ENCODE measurements around the gene EPAS1.
A peak's percentile ranks its signal among the peaks of the same experiment; 100 is the strongest.

Gene EPAS1

DNA sequence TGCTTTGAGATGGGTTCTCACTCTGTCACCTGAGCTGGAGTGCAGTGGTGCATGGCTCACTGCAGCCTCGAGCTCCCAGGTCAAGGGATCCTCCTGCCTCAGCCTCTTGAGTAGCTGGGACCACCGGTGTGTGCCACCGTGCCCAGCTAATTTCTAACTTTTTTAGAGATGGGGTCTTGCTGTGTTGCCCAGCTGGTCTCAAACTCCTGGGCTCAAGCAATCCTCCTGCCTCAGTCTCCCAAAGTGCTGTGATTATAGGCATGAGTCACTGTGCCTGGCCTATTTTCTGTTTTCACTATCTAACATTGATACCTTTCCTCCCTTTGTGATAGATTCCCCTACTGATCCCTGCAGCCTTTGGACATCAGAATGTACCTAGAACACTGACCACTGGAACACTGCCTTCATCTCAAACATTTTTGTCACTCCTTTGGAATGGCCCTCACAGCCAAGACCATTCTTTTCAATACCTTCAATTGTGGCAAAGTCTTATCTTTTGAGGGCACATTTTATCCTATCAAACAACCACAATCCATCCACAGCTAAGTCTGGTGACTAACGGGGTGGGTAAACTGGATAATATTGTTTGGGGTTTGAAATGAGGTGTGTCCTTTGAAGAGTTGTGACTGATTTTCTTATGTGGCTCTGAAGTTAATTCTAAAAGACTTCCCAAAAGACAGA lies 43.7 kb downstream of the EPAS1 start:
- no peak for DNase-seq

DNA sequence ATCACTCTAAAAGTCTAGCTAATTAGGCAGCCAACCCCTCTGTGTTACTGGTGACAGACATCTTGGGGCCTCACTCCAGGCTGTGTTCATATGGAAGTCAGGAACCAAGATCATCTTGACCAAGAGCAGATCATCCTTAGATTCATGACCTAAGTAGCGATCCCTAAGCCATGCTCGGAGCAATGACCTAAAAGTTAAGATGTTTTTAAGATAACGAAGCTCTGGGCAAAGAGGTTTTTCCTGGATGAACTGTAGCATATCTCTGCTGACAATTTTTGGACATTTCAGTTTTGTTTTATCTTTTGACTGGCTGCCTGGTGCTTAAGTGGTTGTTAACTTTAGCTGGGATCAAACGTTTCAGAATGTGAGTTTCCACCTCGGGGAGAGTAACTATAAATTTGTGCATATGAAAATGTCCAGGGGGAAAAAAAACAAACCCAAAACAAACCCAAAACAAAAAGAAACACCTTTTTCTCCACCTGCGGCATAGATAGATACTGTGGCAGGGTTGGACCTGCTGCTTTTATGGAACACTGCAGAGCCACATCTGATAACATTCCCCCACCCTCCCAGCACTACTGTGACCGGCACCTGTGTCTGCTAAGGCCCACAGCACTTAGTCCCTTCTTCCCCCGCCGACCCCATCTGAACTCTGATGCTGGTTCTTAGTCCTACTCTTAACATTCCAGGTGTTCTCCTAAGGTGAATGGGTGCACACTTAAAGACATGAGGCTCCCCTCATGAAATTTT lies 45.5 kb downstream of the EPAS1 start:
- no peak for DNase-seq

DNA sequence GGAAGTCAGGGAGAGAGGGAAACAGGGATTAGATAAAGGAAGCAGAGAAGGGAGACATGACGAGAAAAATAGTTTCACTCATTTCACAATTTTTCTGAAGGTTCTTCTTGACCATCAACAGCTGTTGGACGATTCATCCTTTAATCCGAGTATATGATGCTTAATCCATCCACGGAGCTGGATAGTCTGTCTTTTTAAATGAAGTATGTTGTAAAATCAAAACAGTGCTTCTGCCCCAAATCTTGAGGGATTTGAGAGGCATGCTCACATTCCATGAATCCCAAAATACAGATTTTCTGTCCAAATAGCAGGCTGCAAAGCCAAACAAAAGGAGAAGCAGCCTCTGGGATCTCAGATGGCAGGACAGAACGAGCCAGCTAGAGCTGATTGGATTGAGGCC lies 47.5 kb downstream of the EPAS1 start:
- DNase-seq = no peak

DNA sequence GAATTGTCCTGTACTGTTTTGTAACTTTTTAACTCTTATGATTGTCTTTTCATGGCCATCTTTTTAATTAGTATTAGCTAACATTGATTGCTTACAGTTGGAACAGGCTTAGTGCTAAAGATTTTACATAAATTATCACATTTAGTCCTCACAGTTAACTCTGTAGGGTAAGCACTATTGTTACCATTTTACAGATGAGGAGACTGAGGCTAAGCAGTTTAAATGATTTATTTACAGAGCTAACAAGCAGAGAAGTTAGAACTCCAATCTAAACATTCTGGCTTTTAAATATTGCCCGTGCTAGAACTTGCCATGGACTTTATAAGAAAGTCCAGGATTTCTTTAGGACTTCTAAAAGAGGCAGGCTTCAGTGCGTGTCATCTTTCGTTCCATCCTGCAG lies 48.6 kb downstream of the EPAS1 start:
- no peak for DNase-seq

DNA sequence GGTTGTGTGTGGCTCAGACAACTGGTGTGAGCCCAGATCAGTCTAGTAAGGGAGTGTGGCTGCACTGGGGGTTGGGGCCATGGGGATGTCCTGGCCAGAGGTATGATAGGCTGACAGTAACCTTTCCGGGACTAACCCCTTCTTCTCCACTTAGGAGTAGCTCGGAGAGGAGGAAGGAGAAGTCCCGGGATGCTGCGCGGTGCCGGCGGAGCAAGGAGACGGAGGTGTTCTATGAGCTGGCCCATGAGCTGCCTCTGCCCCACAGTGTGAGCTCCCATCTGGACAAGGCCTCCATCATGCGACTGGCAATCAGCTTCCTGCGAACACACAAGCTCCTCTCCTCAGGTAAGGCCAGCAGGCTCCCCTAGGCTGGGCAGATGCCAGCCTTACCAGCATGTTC lies 49.5 kb downstream of the EPAS1 start:
- DNase-seq = no peak

DNA sequence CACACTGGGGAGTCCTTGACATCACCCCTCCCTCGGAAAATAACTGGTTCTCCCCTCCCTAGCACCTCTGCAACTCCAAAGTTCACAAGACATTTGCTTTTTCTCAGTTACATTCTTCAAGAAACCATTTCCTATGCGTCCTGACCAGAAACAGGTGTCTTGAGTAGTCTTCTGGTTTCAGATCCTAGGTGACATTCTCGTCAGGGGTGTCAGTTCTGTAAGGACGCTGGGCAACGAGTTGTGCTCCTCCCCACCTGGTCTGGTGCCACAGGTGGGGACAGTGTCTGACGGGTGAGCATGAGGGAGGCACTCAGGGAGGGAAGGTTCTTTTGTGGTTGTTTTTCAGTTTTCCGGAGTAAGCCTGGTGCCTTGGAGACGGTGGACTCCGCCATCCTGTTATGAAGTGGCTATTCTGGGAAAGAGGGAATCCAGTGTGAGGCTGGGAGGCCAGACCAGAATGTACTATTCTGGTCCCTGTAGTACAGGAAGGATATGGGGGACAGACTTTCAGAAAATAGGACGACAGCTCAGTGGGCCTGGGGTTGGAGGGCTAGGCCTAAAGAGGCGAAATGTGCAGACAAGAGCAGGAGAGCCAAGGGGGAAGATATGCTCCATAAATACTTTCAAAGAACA lies 50.6 kb downstream of the EPAS1 start:
- DNase-seq = no peak

DNA sequence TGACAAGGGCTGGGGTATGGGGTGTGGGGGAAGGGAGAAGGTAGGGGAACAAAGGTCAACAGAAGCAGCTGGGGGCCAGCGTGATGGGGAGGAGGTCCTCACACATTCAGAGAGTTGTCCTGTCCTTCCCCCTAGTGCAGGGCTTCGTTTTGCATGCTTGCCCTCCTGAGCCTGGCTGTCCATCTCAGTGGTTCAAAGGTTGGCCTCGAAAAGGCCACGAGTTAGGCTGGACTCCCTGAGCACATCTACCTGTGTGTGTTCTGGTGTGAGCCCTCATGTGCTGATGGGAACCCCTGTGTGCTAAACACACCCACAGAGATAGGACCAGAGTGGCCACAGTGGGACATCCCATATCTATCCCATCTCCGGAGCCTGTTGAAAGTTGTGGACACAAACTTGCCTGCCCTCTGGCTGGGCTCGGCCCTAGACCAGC lies 51.9 kb downstream of the EPAS1 start:
- DNase-seq = no peak

DNA sequence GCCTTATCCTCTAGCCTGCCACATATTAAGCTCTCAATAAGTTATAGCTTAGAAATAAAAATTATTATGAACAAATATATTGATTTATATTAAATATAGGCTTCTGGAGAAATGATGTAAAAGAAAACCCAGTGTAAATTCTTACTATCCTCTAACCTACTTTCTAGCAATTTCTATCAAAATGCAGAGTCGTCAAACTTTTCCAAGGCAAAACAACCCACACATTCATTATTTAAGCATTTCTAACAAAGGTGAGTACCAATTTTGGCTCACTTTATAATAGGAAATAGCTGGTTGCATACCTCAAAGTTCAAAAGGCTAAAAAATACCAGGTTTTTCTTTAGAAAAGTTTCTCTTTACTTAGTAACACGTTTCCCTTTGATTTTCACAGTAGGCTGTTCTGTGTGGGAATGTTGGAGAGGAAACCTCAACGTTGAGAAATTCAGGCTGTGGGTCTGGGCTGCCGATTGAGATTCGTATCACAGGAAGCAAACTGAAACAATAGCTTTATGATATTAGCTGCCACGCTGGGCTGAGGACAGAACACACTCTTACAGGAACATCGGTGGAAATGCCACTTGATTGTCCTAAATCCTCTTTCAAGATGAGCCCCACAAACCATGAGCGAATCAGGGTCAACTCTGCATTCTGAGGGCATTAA lies 53.0 kb downstream of the EPAS1 start:
- DNase-seq = no peak

DNA sequence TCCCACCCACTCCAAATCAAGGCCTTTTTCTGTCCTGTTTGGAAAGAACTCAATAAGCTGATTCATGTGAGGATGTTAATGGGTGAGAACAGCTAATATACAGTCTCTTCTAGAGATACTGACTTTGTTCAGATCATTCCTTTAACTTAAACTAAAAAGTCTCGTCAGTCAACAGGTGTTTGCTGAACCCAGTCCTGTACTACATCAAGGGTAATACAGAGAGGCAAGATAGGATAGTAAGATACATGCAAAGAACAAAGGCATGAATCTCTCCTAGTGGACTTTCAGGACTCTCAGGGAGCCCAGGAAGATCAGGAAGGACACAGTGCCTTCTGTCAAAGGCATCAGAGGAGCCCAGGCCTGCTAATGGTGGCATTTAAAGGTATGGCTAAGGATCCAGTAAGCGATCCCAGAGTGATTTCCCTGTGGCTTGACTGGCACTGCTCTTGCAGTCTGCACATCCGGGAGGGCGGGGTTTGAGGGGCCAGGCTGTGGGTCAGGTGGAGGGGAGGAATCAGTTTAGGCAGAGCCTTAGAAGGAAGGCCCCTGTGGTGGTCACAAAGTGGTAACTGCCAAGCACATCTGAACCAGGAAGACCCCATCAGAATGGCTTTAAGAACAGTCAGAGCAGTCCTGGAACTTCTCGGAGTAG lies 54.0 kb downstream of the EPAS1 start:
- no peak for DNase-seq

DNA sequence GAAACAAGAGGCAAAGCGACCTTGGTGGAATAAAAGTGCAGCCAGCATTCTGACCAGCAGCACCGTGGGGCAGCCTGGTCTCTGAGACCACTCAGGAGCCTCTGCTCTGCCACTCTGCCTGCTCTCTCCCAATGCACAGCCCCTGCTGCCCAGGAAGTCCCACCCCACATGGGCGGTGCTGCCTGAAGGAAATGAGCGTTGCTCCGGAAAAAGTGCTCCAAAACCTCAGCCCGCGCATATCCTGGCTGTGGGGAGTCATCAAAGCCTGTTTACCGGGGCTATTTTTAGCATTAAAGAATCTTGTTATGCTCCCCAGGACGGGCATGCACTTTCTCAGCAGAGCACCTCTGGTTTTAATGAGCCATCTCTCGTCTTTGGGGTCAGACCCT lies 54.5 kb downstream of the EPAS1 start:
- DNase-seq = peak; percentile 70

DNA sequence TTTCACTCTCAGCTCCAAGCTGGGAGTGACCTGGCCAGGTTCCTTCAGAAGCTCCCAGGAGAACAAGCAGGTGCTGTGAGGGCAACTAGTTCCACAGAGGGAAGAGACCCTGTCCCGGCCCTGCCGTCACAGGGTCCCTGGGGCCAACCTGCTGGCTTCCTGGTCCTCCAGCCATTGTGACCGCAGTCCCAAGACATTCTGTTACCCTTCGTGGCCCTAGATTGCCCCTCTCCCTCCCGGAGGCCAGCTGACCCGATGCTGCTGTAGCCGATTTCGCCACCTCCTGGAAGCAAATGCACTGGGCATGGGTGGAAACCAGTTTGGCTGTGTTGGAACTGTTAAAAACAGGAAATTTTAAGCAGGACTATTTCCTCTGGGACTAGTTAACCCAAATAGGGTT lies 55.4 kb downstream of the EPAS1 start:
- no peak for DNase-seq

DNA sequence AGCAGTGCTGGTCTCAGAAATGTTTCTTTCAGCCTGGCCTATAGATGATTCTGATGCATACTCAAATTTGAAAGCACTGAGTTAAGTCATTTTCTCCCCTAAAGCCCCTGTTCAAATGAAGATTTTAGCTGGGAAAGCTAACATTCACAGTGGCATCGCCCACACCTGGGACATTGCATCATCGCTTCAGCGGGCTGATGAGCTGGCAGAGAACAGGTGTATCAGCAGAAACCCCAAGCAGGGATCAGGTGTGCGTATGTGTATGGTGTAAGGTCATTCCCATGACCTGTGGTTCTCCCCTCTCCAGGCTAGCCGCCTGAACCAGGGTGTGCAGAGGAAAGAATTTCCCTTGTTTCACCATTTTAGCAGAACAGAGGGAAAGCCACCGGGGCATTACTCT lies 56.3 kb downstream of the EPAS1 start:
- DNase-seq = no peak

DNA sequence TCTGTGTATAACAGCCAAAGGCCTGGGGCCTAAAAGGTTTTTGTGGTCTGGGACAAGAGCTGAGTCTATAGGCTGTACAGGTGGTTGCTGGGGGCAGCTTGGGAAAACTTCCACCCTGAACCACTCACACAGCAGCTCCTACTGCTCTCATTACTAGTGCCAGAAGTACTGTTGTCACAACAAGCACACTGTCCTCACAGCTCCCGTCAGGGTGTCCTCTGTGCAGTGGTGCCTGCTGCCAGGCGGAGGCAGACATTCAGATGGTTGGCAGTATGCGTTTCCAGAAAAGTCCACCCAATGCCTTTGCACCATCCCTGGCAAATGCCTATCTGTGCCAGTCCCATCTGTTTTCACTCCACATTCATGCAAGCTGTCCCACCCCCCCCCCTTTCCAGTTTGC lies 58.5 kb downstream of the EPAS1 start:
- DNase-seq = no peak

DNA sequence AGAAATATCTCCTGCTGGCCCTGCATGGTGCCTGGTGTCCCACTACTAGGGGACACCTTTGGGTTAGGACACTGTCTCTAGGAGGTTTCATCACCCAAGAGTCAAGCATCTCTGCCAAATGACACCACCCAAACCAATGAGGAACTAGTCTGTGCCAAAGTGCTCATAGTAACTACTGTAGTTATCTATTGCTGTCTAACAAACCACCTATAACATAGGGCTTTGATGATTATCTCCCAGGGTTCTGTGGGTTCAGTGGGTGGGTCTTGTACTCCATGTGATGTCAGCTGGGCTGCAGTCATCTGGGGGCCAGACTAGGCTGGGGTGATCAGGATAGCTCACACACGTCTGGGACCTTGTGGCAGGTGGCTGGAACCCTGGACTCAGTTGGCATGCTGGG lies 59.8 kb downstream of the EPAS1 start:
- no peak for DNase-seq

DNA sequence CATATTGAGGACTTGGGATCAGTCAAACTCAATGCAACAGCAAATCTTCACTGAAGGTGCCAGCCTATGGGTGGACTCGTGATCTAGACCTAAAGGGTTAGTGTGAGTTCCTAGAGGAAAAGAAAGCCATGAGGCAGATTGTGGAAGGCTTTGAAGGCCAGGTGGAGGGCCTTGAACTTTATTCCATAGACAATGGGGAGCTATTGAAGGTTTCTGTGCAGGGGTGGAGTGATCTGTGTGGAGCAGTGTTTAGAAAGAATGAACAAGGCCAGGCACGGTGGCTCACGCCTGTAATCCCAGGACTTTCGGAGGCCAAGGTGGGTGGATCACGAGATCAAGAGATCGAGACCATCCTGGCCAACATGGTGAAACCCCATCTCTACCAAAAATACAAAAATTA lies 61.5 kb downstream of the EPAS1 start:
- no peak for DNase-seq

DNA sequence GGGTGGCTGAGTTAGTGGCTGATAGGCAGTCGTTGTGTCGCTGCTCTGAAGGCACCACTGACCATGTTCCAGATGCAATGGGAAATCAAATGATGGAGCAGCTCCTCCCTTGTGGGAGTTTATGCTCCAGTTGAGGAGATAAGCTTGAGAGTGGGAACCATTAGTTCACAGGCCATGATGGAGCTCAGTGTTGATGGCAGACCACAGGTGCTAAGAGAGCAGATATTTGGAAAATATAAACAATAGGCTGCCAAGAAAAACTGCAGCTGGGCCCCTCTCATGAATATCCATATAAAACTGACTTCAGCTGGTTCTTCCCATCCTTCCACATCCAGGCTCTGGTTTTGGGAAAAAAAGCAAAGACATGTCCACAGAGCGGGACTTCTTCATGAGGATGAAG lies 63.1 kb downstream of the EPAS1 start:
- no peak for DNase-seq

DNA sequence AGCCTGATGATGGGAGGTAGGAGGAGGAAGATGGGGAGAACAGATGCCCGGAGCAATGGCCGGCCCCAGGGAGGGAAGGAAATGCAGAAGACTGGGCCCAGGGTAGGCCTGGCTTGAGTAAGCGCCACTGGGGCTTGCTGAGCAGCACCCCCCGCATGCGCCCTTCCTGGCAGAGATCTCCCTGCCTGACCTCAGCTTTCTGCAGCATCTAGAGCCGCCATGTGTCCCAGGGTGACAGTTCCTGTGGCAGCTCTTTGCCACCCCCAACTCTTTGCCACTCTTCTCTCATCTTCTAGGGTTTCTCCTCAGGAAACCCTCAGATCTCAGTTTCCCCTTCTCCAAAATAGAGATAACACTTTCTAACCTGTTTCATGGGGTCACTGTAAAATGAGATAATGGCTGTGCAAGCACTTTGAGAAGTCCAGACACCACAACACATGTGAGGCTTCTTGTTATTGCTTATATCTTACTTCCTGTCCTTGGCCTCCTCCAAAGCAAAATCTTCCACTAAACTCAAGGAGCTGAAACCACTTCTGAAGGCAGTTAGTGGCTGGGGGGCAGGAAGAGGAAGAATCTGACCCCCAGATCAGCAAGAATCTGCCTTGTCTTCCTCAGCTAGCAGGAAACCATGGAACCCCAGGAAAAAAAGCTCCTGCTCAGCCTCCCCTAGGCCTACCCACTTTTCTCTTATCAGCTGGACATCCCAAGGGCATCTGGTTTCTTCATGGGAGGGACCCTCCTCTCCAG lies 64.9 kb downstream of the EPAS1 start:
- no peak for DNase-seq

DNA sequence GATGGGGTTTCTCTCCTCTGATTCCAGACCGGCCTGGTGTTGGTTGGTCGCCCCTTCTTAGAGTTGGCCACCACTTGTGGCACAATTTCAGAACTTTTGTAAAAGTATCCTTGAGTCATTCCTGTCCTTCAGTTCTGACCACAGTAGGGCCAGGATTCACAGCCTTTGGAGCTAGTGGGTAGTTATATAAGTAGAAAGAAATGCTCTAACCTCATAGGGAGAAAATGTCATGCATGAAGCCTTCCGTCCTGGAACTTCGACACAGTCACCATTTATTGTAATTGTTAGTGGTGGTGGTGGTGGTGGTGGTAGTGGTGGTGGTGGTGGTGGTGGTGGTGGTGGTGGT lies 65.4 kb downstream of the EPAS1 start:
- no peak for DNase-seq

DNA sequence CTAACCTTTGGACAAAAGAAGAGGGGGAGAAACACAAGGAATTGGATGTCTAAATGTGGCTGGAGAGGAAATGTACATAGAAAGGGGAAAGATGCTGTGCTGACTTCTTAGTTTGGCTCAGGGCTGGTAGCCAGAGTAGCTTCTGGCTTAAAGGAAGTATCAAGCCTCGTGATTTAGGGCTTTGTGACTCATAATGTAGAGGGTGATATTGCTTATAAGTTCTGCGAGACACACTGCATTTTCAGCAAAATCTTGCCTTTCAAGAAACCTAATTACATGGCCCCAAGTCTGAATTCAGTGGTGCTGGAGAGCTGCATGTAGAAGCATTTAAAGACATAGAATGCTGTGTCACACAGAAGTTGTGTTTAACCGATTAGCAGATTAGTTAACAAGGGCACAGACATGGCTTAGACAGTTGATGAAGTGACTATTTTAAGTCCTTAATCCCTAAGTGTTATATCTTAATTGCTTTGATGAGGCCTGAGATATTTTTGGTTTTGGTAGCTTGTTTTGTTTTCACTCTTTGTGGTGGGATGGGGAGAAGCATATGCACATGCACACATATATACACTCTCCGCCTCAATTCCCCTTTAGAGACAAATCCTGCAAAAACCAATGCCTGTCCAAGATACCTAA lies 66.4 kb downstream of the EPAS1 start:
- no peak for DNase-seq

DNA sequence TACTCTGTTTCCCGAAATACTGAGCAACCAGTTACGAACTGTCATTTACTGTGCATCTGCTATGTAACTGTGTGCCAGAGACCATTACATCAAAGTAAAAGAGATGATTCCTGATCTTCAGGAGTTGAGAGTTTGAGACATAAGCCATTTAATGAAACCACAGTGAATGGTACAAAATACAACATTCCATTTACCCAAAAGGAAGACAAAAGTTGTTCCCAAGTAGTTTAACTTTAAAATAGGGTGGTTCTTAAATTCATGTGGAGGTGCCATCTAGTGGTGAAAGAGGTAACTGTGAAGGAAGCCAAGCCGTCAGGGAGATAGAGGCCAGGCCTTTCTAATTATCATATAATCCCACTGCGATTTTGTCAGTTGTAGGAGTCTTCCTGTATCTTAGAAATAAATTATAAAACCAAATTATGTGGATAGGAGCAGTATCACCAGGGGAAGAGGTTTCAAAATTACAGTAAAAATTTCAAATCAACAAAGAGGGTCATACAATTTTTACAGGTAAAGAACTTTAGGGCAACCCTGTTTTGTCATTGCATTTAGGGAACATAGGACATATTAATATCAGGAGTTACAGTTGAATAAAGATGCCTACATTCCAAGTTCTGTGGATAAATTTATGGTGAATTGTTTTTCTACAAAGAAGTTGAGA lies 67.7 kb downstream of the EPAS1 start:
- DNase-seq = no peak

DNA sequence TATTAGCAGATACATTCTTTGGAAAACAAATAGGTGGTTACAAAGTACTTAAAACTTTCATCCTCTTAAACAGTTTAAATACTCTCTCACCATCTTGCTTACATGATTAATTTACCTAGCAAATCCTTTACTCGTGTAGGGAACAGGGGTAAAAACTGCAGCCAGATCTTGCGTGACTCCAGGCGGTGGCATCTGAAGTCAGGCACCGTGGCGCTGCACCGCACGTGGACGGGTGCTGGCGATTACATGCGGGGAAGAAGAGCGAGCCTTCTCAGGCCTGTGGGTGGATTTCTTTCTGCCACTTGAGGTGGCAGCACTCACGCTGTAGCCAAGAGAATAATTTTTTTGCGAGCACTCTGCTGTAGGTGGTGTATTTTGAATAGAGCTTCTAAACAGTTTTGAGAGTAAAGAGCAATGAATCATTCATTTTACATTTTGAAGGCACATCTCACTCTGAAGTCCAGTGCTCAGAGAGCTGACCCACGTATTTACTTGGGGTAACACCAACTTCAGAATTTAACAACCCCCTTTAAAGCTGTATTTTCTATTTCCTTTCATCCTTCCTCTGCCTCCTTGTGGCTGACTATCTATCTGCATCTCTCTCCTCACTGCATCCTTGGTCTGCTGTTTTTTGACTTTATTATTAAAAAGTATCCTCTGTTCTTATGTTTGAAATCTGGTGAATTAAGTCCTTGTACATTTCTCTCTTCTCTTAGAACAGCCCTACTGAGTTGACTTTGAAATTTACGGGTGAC lies 68.9 kb downstream of the EPAS1 start:
- DNase-seq = no peak

Data from activated T-cell treated with anti-CD3 and anti-CD28 coated beads, Interleukin-2, amount 50 U/mL, for 1 hour (primary cell).